Measurements from ENCODE around the gene INS.

INS gene

DNA sequence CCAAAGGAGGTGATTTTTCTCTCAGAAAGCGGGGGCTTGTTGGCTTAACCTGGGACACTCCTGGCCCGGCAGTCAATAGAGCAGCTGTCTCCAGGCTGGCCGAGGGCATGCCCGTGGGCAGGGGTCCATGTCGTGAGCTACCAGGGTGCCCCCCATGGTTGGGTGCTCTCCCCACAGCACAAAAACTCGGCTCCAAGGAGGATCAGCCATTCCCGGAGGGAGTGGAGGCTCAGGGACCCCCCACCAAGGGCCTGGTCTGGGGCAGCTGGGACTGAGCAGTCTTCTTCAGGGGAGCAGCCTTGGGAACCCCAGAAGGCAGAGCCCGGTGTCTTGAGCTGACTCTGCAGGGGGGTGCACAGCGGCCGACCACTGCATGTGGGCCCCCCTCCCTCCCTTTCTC, 31.4 kb upstream of the INS start:
- no peak for TF ChIP-seq ZFX (IDR thresholded peaks at IDR 0.05; ENCODE audit: borderline replicate concordance)
- TF ChIP-seq, protein P1, sequence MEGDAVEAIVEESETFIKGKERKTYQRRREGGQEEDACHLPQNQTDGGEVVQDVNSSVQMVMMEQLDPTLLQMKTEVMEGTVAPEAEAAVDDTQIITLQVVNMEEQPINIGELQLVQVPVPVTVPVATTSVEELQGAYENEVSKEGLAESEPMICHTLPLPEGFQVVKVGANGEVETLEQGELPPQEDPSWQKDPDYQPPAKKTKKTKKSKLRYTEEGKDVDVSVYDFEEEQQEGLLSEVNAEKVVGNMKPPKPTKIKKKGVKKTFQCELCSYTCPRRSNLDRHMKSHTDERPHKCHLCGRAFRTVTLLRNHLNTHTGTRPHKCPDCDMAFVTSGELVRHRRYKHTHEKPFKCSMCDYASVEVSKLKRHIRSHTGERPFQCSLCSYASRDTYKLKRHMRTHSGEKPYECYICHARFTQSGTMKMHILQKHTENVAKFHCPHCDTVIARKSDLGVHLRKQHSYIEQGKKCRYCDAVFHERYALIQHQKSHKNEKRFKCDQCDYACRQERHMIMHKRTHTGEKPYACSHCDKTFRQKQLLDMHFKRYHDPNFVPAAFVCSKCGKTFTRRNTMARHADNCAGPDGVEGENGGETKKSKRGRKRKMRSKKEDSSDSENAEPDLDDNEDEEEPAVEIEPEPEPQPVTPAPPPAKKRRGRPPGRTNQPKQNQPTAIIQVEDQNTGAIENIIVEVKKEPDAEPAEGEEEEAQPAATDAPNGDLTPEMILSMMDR (IDR thresholded peaks at IDR 0.05): no peak
- H3K27ac ChIP-seq: peak overlapping the region; percentile 59

DNA sequence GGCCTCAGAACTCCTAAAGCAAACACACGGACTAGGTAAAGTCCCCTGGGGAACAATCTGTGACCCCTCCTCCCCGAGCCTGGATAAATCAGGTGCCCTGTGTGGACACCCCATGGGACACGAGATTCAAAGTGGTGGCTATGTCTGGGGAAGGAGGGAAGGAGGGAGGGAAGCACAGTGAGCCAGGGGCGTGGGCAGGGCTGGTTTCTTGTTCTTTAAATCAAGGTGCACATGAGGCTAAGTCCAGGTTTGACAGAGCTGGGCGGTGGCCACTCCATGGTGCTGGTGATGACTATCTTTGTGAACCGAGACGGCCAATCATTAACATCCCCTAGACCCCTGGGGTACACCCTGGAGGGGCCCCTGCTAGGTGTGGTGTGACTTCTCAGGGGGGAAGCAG, 30.9 kb upstream of the INS start:
- peak overlapping the region; percentile 59 for H3K27ac ChIP-seq

DNA sequence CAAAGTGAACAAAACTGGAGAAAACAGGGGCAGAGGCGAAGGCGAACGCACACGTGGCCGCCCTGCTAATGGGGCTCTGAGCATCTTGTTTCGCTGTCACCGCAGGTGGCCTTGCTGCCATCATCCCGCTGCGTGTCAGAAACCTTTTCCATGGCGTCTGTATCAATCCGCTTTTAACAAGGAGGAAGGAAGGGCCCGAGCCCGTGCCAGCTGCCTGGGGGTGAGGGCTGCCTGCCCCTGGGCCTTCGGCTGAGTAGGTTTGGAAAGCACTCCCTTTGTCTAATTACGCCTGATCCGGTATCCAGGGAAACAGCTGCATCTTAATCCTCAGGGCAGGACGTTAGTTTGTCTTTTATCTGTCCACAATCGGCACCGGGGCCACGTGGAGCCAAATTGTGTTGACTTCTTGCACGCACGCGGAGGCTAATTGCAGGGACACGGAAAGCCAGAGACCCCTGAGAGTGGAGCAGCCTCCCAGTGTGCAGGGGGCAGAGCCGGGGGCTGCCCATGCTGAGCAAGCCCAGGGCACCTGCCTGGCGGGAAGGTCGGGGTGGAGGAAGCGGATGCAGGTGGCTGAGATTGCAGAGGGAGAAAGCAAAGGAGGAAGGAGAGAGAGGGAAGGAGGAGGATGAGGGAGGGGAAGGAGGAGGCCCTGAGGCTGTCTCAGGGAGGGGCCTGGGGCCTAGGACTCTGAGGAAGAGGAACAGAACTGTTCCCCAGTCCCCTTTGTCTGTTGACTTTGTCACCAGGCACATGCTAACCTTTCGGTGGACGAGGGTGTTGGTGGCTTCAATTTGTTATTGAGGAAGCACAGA, 29.9 kb upstream of the INS start:
- H3K27ac ChIP-seq: peak overlapping the region; percentile 36; the same call in 1 of the 2 replicates

More for the DNA sequence above, 30.9 kb upstream of the INS start:
- TF ChIP-seq ZFX (IDR thresholded peaks at IDR 0.05; ENCODE audit: borderline replicate concordance): no peak
- TF ChIP-seq, protein P1 (IDR thresholded peaks at IDR 0.05): no peak

DNA sequence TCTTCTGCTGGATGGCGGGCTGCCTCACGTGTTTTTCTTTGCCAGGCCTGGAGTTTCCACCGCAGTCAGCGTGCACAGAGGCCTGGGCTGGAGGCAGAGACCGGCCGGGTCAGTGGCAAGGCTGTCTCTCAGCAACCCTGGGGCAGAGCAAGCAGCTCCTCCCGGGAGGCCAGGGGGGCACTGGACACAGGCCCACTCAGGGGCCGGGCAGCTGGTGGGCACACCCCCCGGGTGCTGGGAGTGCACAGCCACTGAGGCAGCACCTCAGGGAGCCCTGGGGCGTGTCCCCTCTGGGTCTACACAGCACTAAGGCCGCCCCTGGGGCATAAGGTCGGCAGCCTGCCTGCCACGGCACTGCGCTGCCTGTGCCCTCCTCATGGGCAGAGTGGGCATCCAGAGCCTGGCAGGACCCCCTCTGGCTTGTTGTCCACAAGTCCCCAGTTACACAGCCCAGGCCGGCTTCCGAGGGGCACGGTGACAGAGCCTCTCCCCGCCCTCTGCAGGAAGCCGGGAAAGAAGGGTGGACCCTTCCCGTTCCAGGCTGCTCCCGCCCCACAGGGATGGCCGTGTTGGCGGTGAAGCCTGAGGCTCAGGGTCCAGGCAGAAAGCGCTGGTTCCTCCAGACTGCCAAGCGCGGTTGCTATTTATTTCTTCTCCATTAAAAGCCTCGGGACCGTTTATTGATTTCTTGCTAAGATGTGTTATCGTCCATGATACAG, 29.1 kb upstream of the INS start:
- TF ChIP-seq, protein P1 (IDR thresholded peaks at IDR 0.05): no peak
- TF ChIP-seq ZFX (IDR thresholded peaks at IDR 0.05; ENCODE audit: borderline replicate concordance): no peak
- no peak overlapping the region for H3K27ac ChIP-seq

More for the DNA sequence above, 29.9 kb upstream of the INS start:
- TF ChIP-seq, protein P1 (IDR thresholded peaks at IDR 0.05): no peak
- TF ChIP-seq ZFX (IDR thresholded peaks at IDR 0.05; ENCODE audit: borderline replicate concordance): no peak

DNA sequence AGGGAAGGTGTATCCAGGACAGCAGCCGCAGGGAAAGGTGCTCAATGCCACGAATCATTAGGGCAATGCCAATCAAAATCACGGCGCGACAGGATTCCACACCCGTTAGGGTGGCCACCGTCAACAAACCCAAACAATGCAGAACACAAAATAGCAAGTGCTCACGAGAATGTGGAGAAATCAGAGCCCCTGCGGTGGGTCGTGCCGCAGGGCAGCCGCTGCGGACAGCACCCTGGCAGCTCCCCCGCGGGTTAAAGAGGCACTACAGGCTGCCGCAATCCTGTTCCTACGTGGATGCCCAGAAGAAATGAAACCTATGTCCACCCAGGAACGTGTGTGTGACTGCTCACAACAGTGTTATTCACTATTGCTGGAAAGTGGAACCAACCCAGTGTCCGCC, 27.7 kb upstream of the INS start:
- TF ChIP-seq, protein P1 (IDR thresholded peaks at IDR 0.05): no peak
- TF ChIP-seq ZFX (IDR thresholded peaks at IDR 0.05; ENCODE audit: borderline replicate concordance): no peak
- H3K27ac ChIP-seq: no peak overlapping the region

DNA sequence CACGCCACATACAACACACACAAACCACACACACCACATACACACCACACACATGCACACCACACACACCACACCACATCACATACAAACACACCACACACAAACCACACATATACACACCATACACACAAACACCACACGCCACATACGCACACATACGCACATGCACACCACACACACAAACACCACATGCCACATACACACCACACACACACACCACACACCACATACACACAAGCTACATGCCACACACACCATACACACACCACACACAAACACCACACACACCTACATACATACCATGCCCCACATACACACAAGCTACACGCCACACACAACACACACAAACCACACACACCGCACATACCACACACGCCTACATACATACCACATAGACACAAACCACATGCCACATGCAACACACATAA, 26.3 kb upstream of the INS start:
- TF ChIP-seq ZFX (IDR thresholded peaks at IDR 0.05; ENCODE audit: borderline replicate concordance): no peak
- TF ChIP-seq, protein P1 (IDR thresholded peaks at IDR 0.05): no peak
- H3K27ac ChIP-seq: no peak overlapping the region
